ENCODE results near the gene MKNK1.

MKNK1 gene

GRCh38 chr1:46595127-46595526, 8.9 kb downstream of the MKNK1 start:
- DNase-seq: peak in 1 of 2 donors; percentile 34

GRCh38 chr1:46594063-46594462, 10.0 kb downstream of the MKNK1 start:
- no peak for DNase-seq

GRCh38 chr1:46592823-46593222, 11.2 kb downstream of the MKNK1 start:
- DNase-seq: no peak

- DNase-seq: no peak
Observed at GRCh38 chr1:46589529-46589928, 14.5 kb downstream of the MKNK1 start.

GRCh38 chr1:46587069-46587468, 17.0 kb downstream of the MKNK1 start:
- peak in 1 of 2 donors; percentile 52 for DNase-seq

GRCh38 chr1:46585312-46585938, 18.6 kb downstream of the MKNK1 start:
- DNase-seq: no peak

- DNase-seq: no peak
Observed at GRCh38 chr1:46583494-46583893, 20.6 kb downstream of the MKNK1 start.

GRCh38 chr1:46582972-46583371, 21.1 kb downstream of the MKNK1 start:
- DNase-seq: no peak

GRCh38 chr1:46581681-46582455, 22.2 kb downstream of the MKNK1 start:
- no peak for DNase-seq

- no peak for DNase-seq
Observed at GRCh38 chr1:46580140-46580903, 23.7 kb downstream of the MKNK1 start.

- no peak for DNase-seq
Observed at GRCh38 chr1:46577671-46578070, 26.4 kb downstream of the MKNK1 start.

- DNase-seq: no peak
Observed at GRCh38 chr1:46576596-46576995, 27.5 kb downstream of the MKNK1 start.

- DNase-seq: no peak
Observed at GRCh38 chr1:46575778-46576177, 28.3 kb downstream of the MKNK1 start.

- DNase-seq: no peak
Observed at GRCh38 chr1:46575300-46575699, 28.8 kb downstream of the MKNK1 start.

GRCh38 chr1:46571691-46572225, 32.3 kb downstream of the MKNK1 start:
- DNase-seq: no peak

GRCh38 chr1:46569884-46570725, 34.0 kb downstream of the MKNK1 start:
- DNase-seq: no peak

- DNase-seq: no peak
Observed at GRCh38 chr1:46569116-46569515, 35.0 kb downstream of the MKNK1 start.

- DNase-seq: no peak
Observed at GRCh38 chr1:46568461-46568891, 35.6 kb downstream of the MKNK1 start.

GRCh38 chr1:46563341-46563740, 40.7 kb downstream of the MKNK1 start:
- no peak for DNase-seq

- DNase-seq: no peak
Observed at GRCh38 chr1:46562498-46562897, 41.6 kb downstream of the MKNK1 start.

GRCh38 chr1:46558966-46559365, 45.1 kb downstream of the MKNK1 start:
- no peak for DNase-seq
